Vagina (tissue), 2 donors: ENCODE measurements around the gene DEFB112. TPM values are rescaled to one million over a fixed set of nuclear protein-coding genes. Genes with fewer than 3 reads are reported as not detected.

Experiments
- DNase-seq, 2 donors: peaks; one replicate each; pipeline ENCODE4 v3.0.0-alpha.2; 2017; ENCODE audit errors: extremely low spot score in 2 of 2
- H3K27ac ChIP-seq: fragments of 200-600 bp; sonication (generic); one replicate; pipeline ENCODE4 v1.5.1; 2019
- H3K27me3 ChIP-seq: fragments of 200-600 bp; sonication (generic); one replicate; pipeline ENCODE4 v1.5.1; 2019
- H3K36me3 ChIP-seq, 2 donors: fragments of 200-600 bp; sonication (generic); one replicate each; pipeline ENCODE4 v1.5.1; 2017 to 2019
- H3K4me1 ChIP-seq: fragments of 200-600 bp; sonication (generic); one replicate; pipeline ENCODE4 v1.5.1; 2019
- H3K4me3 ChIP-seq, 2 donors: fragments of 200-600 bp; sonication (generic); 1 replicate in 1 of 2; 2 replicates in 1 of 2; pipeline ENCODE4 v1.5.1; 2016 to 2019
- H3K9me3 ChIP-seq: fragments of 200-600 bp; sonication (generic); one replicate; pipeline ENCODE4 v1.5.1; 2019
- POLR2A ChIP-seq, 2 donors: fragments of 450-650 bp; IDR thresholded peaks; one replicate each; pipeline ENCODE4 v1.6.1; 2017; ENCODE audit warnings: antibody characterized with exemption in 2 of 2, mild to moderate bottlenecking in 2 of 2, moderate library complexity in 2 of 2
- POLR2AphosphoS5 ChIP-seq, 2 donors: sonication (generic); formaldehyde crosslinking; IDR thresholded peaks; one replicate each; pipeline ENCODE4 v1.9.0; 2017; ENCODE audit warnings: antibody characterized with exemption in 2 of 2, mild to moderate bottlenecking in 2 of 2, low read depth in 1 of 2; ENCODE audit not compliant: insufficient read depth in 1 of 2
- intact Hi-C: fragments of 100-400 bp; cut with DNase I; formaldehyde crosslinking; loops from one replicate; pipeline ENCODE4 v1.15.1; 2023
- total RNA-seq: library from RNA; depleted of rRNA; stranded (reverse); fragments of >200 nt; gene quantifications from one replicate; pipeline ENCODE4 v1.2.3, GENCODE V29; 2016
- TF ChIP-seq, protein P1 (sequence below), 3 experiments: fragments of 450-650 bp in 2 of 3; fragments of 200-600 bp in 1 of 3; sonication (generic) in 1 of 3; IDR thresholded peaks; one replicate each; pipeline ENCODE4 v1.5.1; 2017 to 2019; ENCODE audit warnings: antibody characterized with exemption in 3 of 3, mild to moderate bottlenecking in 2 of 3, moderate library complexity in 2 of 3

Gene DEFB112
- total RNA-seq, 1 donor from 2014 or later: not detected

GRCh38 chr6:50007819-50008218 is 41.9 kb downstream of the DEFB112 start:
- H3K36me3 ChIP-seq: no peaks in the 10 kb centered on the region
- intact Hi-C loops: no loop called here
- no peak for TF ChIP-seq POLR2AphosphoS5 (IDR thresholded peaks at IDR 0.05; ENCODE audit: insufficient read depth in 1 of 2, low read depth in 1 of 2)
- H3K4me3 ChIP-seq: no peak overlapping the region
- H3K4me1 ChIP-seq: no peaks in the 10 kb centered on the region
- DNase-seq: no peak
- H3K9me3 ChIP-seq: no peaks in the 10 kb centered on the region
- H3K27ac ChIP-seq: no peak overlapping the region
- no peaks in the 10 kb centered on the region for H3K27me3 ChIP-seq

DNA sequence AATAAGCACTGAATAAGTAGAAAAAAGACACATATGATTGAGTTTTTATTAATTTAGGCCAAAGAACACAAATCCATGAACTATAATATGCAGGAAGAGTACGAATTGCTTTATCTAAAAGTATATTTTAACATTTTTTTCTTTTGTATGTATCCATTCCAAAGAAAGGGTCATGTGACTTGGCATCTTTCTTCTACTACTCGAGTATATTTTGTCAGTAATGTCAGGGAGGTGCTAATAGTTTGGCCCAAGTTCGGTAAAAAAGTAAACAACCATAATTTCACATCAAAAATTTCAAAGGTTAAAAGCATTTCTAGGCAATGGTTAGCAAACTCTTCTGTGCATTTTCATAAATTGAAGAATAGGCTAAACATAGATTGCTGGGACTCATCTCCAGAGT is 46.6 kb downstream of the DEFB112 start:
- no peaks in the 10 kb centered on the region for H3K4me1 ChIP-seq
- no peak for DNase-seq
- no peaks in the 10 kb centered on the region for H3K36me3 ChIP-seq
- H3K27me3 ChIP-seq: no peaks in the 10 kb centered on the region
- intact Hi-C loops: no loop called here
- H3K9me3 ChIP-seq: no peaks in the 10 kb centered on the region
- TF ChIP-seq POLR2A (IDR thresholded peaks at IDR 0.05) (no peak), POLR2AphosphoS5 (IDR thresholded peaks at IDR 0.05; ENCODE audit: insufficient read depth in 1 of 2, low read depth in 1 of 2) (no peak)
- TF ChIP-seq, protein P1, sequence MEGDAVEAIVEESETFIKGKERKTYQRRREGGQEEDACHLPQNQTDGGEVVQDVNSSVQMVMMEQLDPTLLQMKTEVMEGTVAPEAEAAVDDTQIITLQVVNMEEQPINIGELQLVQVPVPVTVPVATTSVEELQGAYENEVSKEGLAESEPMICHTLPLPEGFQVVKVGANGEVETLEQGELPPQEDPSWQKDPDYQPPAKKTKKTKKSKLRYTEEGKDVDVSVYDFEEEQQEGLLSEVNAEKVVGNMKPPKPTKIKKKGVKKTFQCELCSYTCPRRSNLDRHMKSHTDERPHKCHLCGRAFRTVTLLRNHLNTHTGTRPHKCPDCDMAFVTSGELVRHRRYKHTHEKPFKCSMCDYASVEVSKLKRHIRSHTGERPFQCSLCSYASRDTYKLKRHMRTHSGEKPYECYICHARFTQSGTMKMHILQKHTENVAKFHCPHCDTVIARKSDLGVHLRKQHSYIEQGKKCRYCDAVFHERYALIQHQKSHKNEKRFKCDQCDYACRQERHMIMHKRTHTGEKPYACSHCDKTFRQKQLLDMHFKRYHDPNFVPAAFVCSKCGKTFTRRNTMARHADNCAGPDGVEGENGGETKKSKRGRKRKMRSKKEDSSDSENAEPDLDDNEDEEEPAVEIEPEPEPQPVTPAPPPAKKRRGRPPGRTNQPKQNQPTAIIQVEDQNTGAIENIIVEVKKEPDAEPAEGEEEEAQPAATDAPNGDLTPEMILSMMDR (IDR thresholded peaks at IDR 0.05): no peak
- no peak overlapping the region for H3K27ac ChIP-seq
- no peak overlapping the region for H3K4me3 ChIP-seq

DNA sequence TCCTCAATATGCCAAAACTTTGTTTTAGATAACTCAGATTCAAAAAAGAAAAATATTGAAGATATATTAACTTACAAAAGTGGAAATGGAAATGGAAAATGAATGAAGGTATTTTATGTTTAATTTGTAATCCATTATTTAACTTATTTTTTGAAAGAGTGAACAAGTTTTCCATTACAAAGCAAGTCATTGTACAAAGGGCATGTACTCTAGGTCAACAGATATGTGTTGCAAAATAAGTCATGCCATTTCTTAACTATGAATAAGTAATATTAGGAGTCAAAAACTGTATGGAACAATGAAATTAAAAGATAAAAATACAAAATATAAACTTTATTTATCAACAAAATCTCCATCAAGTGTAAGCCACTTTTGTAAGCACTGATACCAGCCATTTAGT is 54.5 kb downstream of the DEFB112 start:
- TF ChIP-seq, protein P1 (IDR thresholded peaks at IDR 0.05): no peak
- TF ChIP-seq POLR2A (IDR thresholded peaks at IDR 0.05) (no peak), POLR2AphosphoS5 (IDR thresholded peaks at IDR 0.05; ENCODE audit: insufficient read depth in 1 of 2, low read depth in 1 of 2) (no peak)
- Histone ChIP-seq H3K27ac (no peak overlapping the region), H3K36me3 (no peaks in the 10 kb centered on the region), H3K4me3 (no peak overlapping the region), H3K9me3 (no peaks in the 10 kb centered on the region), H3K27me3 (no peaks in the 10 kb centered on the region), H3K4me1 (no peaks in the 10 kb centered on the region)
- DNase-seq: no peak
- intact Hi-C loops: no loop called here

Other genes with a start within 250 kb of the DEFB112 start
- not detected for gene CRISP1, start 183.4 kb downstream of the DEFB112 start, total RNA-seq
- not detected for gene DEFB114, start 85.8 kb downstream of the DEFB112 start, total RNA-seq
- gene DEFB113, start 80.3 kb downstream of the DEFB112 start, total RNA-seq: not detected
- not detected for gene DEFB110, start 27.9 kb downstream of the DEFB112 start, total RNA-seq